ENCODE results near the gene KRTAP12-3.
"Not testable (repeated sequence)": the region's sequence is repeated elsewhere in the genome, so short reads cannot be mapped to it uniquely, and the experiment has no call there.

The KRTAP12-3 gene

DNA sequence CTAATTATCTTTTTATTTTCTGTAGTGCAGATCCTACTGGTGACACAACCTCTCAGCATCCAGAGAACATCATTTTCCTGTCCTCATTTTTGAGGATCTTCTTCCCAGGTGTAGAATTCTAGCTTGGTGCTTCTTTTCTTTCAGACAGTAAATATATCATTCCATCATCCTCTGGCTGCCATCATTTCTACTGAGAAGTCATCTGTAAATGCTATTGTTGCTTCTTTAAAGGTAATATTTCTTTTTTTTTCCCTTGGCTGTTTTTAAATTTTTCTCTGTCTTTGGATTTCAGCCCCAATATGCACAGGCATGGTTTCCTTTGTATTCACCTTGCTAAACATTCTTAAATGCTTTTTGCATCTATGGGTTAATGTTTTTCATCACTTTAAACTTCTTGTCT is 34.2 kb upstream of the KRTAP12-3 start:
- TF ChIP-seq, protein P1, sequence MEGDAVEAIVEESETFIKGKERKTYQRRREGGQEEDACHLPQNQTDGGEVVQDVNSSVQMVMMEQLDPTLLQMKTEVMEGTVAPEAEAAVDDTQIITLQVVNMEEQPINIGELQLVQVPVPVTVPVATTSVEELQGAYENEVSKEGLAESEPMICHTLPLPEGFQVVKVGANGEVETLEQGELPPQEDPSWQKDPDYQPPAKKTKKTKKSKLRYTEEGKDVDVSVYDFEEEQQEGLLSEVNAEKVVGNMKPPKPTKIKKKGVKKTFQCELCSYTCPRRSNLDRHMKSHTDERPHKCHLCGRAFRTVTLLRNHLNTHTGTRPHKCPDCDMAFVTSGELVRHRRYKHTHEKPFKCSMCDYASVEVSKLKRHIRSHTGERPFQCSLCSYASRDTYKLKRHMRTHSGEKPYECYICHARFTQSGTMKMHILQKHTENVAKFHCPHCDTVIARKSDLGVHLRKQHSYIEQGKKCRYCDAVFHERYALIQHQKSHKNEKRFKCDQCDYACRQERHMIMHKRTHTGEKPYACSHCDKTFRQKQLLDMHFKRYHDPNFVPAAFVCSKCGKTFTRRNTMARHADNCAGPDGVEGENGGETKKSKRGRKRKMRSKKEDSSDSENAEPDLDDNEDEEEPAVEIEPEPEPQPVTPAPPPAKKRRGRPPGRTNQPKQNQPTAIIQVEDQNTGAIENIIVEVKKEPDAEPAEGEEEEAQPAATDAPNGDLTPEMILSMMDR (IDR thresholded peaks at IDR 0.05; ENCODE audit: low read depth, low read length), result no peak

DNA sequence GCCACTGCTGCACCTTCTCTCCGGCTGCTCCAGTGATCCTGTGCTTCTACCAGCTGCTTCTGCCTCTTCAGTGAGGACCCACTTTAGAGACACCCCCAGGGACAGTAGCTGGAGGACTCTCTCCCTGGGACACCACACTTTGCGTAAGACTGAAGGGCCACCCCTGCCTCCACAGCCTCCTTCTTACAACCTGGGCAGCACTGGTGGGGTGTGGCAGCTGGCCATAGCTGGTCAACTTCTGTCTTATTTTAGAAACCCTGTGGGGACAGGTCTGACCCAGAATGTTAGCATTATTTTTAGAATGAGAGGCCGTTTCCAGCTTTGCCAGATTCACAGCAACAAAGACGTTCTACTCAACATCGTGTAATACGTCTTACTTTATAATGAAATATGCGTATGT is 32.0 kb upstream of the KRTAP12-3 start:
- no peak overlapping the region for H3K4me3 ChIP-seq (ENCODE audit: low read depth, low read length)
- TF ChIP-seq, protein P1 (IDR thresholded peaks at IDR 0.05; ENCODE audit: low read depth, low read length), result no peak
- H3K27me3 ChIP-seq (ENCODE audit: insufficient read depth, low read depth, severe bottlenecking), result no peaks in the 10 kb centered on the region
- no peak for DNase-seq
- H3K36me3 ChIP-seq, result no peaks in the 10 kb centered on the region
- H3K27ac ChIP-seq, result no peak overlapping the region
- peaks cover 41% of the 10 kb centered on the region for H3K9me3 ChIP-seq (ENCODE audit: severe bottlenecking)

More for the DNA sequence above, 34.2 kb upstream of the KRTAP12-3 start:
- Histone ChIP-seq H3K36me3 (no peaks in the 10 kb centered on the region), H3K9me3 (ENCODE audit: severe bottlenecking) (peaks cover 52% of the 10 kb centered on the region), H3K4me3 (ENCODE audit: low read depth, low read length) (no peak overlapping the region), H3K27me3 (ENCODE audit: insufficient read depth, low read depth, severe bottlenecking) (no peaks in the 10 kb centered on the region), H3K27ac (no peak overlapping the region)
- no peak for DNase-seq

DNA sequence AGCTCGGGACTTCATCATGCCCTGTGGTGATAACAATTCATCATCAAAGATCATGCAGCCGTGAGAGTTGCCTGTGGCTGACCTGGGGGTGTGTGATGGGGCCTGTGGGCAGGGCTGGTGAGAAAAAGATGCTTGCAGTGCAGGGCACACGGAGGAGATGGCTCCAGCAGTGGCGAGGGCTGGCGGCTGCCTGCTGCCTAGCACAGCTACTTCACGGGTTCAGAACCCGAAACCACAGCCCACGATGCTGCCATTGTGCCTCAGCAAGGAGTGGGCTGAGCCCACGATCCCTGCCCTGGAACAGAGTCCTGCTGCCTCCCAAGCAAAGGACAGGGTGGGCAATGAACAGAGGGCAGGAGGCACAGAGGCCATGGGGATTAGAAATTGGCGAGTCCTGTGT is 31.5 kb upstream of the KRTAP12-3 start:
- peaks cover 45% of the 10 kb centered on the region for H3K9me3 ChIP-seq (ENCODE audit: severe bottlenecking)
- no peaks in the 10 kb centered on the region for H3K36me3 ChIP-seq
- no peak overlapping the region for H3K4me3 ChIP-seq (ENCODE audit: low read depth, low read length)
- H3K27ac ChIP-seq, result no peak overlapping the region
- TF ChIP-seq, protein P1 (IDR thresholded peaks at IDR 0.05; ENCODE audit: low read depth, low read length), result no peak
- DNase-seq, result no peak
- H3K27me3 ChIP-seq (ENCODE audit: insufficient read depth, low read depth, severe bottlenecking), result no peaks in the 10 kb centered on the region

DNA sequence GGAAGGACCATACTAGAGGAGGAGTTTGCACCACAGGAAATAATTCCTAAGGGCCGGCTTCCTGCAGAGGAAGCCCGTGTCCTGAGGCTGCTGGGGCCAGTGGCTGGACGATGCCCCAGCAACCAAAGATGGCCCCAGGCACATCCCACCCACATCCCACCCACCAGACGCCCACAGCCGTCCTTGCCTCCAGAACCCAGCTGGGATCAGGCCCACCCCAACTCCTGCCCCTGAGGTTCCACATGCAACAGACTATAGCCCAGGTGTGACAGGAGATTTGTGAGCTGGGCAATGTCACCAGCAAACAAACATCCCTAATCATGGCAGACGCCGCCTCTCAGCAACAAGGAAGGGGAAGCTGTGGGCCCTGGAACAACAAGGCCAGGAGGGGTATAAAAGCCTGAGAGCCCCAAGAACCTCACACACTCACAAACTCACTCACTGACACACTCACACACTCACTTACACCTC is 31.0 kb upstream of the KRTAP12-3 start, which contains the start of gene KRTAP10-9:
TSS of gene KRTAP10-9 (plus strand) at position 421 of the 471 bp plus-strand sequence. CDS start 79 bp downstream, outside the sequence.
- DNase-seq, result no peak
- H3K27me3 ChIP-seq (ENCODE audit: insufficient read depth, low read depth, severe bottlenecking), result no peaks in the 10 kb centered on the region

DNA sequence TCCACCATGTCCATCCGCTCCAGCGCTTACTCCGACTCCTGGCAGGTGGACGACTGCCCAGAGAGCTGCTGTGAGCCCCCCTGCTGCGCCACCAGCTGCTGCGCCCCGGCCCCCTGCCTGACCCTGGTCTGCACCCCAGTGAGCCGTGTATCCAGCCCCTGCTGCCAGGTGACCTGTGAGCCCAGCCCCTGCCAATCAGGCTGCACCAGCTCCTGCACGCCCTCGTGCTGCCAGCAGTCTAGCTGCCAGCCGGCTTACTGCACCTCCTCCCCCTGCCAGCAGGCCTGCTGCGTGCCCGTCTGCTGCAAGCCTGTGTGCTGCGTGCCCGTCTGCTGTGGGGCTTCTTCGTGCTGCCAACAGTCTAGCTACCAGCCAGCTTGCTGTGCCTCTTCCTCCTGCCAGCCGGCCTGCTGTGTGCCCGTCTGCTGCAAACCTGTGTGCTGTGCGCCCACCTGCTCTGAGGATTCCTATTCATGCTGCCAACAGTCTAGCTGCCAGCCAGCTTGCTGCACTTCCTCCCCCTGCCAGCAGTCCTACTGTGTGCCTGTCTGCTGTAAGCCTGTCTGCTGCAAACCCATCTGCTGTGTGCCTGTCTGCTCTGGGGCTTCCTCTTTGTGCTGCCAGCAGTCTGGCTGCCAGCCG is 30.4 kb upstream of the KRTAP12-3 start:
- H3K9me3 ChIP-seq (ENCODE audit: severe bottlenecking), result peaks cover 55% of the 10 kb centered on the region
- H3K27ac ChIP-seq; DNase-seq; H3K4me3 ChIP-seq (ENCODE audit: low read depth, low read length); H3K27me3 ChIP-seq (ENCODE audit: insufficient read depth, low read depth, severe bottlenecking); H3K36me3 ChIP-seq: not testable (repeated sequence)

More for the DNA sequence above, 31.0 kb upstream of the KRTAP12-3 start, which contains the start of gene KRTAP10-9:
- Histone ChIP-seq H3K9me3 (ENCODE audit: severe bottlenecking) (peaks cover 49% of the 10 kb centered on the region), H3K36me3 (no peaks in the 10 kb centered on the region), H3K27ac (no peak within 1 kb of the TSS), H3K4me3 (ENCODE audit: low read depth, low read length) (no peak within 1 kb of the TSS)
- TF ChIP-seq, protein P1 (IDR thresholded peaks at IDR 0.05; ENCODE audit: low read depth, low read length), result no peak

DNA sequence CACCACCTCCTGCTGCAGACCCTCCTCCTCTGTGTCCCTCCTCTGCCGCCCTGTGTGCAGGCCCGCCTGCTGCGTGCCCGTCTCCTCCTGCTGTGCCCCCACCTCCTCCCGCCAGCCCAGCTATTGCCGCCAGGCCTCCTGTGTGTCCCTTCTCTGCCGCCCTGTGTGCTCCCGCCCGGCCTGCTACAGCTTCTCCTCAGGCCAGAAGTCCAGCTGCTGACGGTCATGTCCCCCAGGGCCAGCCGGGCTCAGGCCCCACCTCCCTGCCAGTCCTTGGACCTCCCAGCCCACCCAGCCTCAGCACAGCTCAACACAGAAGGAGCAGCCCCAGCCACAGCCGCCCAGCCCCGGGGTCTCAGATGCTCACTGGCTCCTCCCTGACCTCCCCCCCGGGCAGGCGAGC is 29.9 kb upstream of the KRTAP12-3 start:
- DNase-seq; H3K27me3 ChIP-seq (ENCODE audit: insufficient read depth, low read depth, severe bottlenecking); H3K4me3 ChIP-seq (ENCODE audit: low read depth, low read length); H3K36me3 ChIP-seq; H3K27ac ChIP-seq: not testable (repeated sequence)
- peaks cover 55% of the 10 kb centered on the region for H3K9me3 ChIP-seq (ENCODE audit: severe bottlenecking)

Measured in WERI-Rb-1 (cell line).